Measurements from ENCODE around the gene RELN. TPM values are rescaled to one million over a fixed set of nuclear protein-coding genes. Genes with fewer than 3 reads are reported as not detected.

RELN gene
- total RNA-seq, 1 experiment from 2014 or later = 8.0 TPM

DNA sequence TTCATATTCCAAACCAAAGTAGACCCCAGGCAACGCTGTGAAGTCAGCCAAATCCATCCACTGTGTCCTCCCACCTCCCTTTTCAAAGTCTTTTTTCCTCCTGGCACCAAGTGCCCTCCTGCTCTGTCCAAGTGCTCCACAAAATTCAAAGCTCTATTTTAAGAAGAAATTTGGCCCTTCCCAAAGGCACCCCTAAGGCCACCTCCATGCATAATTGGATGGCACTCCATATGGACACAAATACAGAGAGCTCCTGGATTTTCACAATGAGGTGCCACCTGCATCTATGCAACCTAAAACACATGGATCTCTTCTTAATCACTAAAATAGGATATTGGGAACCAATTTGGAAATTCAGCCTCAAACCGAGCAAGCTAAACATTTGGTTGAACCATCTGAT lies 121.6 kb downstream of the RELN start:
- ATAC-seq (no peak), DNase-seq (no peak)
- no peak overlapping the region for H3K4me3 ChIP-seq (ENCODE audit: low read length)
- H4K20me1 ChIP-seq (ENCODE audit: low read length) = no peaks in the 10 kb centered on the region
- TF ChIP-seq, protein P1, sequence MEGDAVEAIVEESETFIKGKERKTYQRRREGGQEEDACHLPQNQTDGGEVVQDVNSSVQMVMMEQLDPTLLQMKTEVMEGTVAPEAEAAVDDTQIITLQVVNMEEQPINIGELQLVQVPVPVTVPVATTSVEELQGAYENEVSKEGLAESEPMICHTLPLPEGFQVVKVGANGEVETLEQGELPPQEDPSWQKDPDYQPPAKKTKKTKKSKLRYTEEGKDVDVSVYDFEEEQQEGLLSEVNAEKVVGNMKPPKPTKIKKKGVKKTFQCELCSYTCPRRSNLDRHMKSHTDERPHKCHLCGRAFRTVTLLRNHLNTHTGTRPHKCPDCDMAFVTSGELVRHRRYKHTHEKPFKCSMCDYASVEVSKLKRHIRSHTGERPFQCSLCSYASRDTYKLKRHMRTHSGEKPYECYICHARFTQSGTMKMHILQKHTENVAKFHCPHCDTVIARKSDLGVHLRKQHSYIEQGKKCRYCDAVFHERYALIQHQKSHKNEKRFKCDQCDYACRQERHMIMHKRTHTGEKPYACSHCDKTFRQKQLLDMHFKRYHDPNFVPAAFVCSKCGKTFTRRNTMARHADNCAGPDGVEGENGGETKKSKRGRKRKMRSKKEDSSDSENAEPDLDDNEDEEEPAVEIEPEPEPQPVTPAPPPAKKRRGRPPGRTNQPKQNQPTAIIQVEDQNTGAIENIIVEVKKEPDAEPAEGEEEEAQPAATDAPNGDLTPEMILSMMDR (conservative IDR thresholded peaks at IDR 0.05; ENCODE audit: low read depth, low read length) = no peak
- TF ChIP-seq EZH2 (IDR thresholded peaks at IDR 0.05; ENCODE audit: low read length, unreplicated experiment) (no peak), EZH2phosphoT487 (IDR thresholded peaks at IDR 0.05; ENCODE audit: borderline replicate concordance, low read length) (no peak)
- H3K9ac ChIP-seq (ENCODE audit: low read length) = no peak overlapping the region
- H3K79me2 ChIP-seq (ENCODE audit: low read length) = no peaks in the 10 kb centered on the region
- ChIA-PET POLR2A (ENCODE audit: unreplicated experiment) (interaction anchor here (0.6 kb wide), 1 partner anchor 355 kb away, joined by 4 read pairs; no protein-coding TSS in a partner anchor), CTCF (no interaction called here)
- H3F3A ChIP-seq (ENCODE audit: low read length, unreplicated experiment) = no peaks in the 10 kb centered on the region
- H3K9me2 ChIP-seq (replicated peaks; ENCODE audit: low read length) = no peaks in the 10 kb centered on the region
- H3K9me3 ChIP-seq (ENCODE audit: low read length) = no peaks in the 10 kb centered on the region
- no peak overlapping the region for H2AFZ ChIP-seq (ENCODE audit: low read length)
- H3K4me2 ChIP-seq (ENCODE audit: low read length) = no peak overlapping the region
- BruUV-seq (replicated peaks) = no TSS peak
- H3K27me3 ChIP-seq (ENCODE audit: low read length) = peaks cover 22% of the 10 kb centered on the region; the same call in 1 of the 2 replicates
- H3K36me3 ChIP-seq (ENCODE audit: low read depth, low read length) = no peaks in the 10 kb centered on the region
- no peaks in the 10 kb centered on the region for H3K4me1 ChIP-seq (ENCODE audit: insufficient read depth, low read length)
- intact Hi-C loops (cut with micrococcal nuclease) = loop anchor here (10.0 kb wide), 1 partner anchor 117 kb away; the partner anchor contains the start of gene RELN
- no peak overlapping the region for H3K27ac ChIP-seq (ENCODE audit: low read length)

DNA sequence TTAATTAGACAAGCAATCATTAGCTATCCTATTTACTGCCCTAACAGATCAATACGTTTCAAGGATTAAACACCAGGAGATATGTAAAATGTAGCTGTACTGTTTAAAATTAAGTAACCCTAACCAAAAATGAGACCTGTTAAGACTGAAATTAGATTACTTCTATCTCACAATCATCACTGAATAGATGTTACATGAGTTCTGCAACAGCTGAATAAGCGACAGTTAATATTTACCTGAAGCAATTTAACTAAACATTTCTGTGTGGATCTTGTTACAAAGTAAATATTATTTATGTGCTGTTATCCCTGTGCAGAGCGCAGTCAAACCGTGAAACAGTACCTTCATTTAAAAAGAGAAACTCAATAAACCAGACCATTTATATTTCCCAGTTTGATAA lies 122.5 kb downstream of the RELN start:
- no peaks in the 10 kb centered on the region for H3K36me3 ChIP-seq (ENCODE audit: low read depth, low read length)
- no peak overlapping the region for H2AFZ ChIP-seq (ENCODE audit: low read length)
- H3K4me3 ChIP-seq (ENCODE audit: low read length) = no peak overlapping the region
- CTCF ChIA-PET = no interaction called here
- intact Hi-C loops (cut with micrococcal nuclease) = loop anchor here (10.0 kb wide), 1 partner anchor 118 kb away; the partner anchor contains the start of gene RELN
- DNase-seq (peak; percentile 7), ATAC-seq (peak; percentile 81)
- no peaks in the 10 kb centered on the region for H3K9me3 ChIP-seq (ENCODE audit: low read length)
- no peaks in the 10 kb centered on the region for H4K20me1 ChIP-seq (ENCODE audit: low read length)
- 0 out of 2 replicates have a peak overlapping the region, but pooled peaks have one; percentile 10 for H3K4me2 ChIP-seq (ENCODE audit: low read length)
- no peak overlapping the region for H3K27ac ChIP-seq (ENCODE audit: low read length)
- no peak for TF ChIP-seq EZH2phosphoT487 (IDR thresholded peaks at IDR 0.05; ENCODE audit: borderline replicate concordance, low read length)
- TF ChIP-seq, protein P1 (conservative IDR thresholded peaks at IDR 0.05; ENCODE audit: low read depth, low read length) = no peak
- TF ChIP-seq EZH2 (IDR thresholded peaks at IDR 0.05; ENCODE audit: low read length, unreplicated experiment) = no peak
- no peaks in the 10 kb centered on the region for H3K79me2 ChIP-seq (ENCODE audit: low read length)
- POLR2A ChIA-PET (ENCODE audit: unreplicated experiment) = interaction anchor here (0.6 kb wide), 1 partner anchor 63 kb away, joined by 3 read pairs; no protein-coding TSS in a partner anchor
- H3K9ac ChIP-seq (ENCODE audit: low read length) = no peak overlapping the region
- no peaks in the 10 kb centered on the region for H3F3A ChIP-seq (ENCODE audit: low read length, unreplicated experiment)
- H3K27me3 ChIP-seq (ENCODE audit: low read length) = peaks cover 22% of the 10 kb centered on the region; the same call in 1 of the 2 replicates
- H3K4me1 ChIP-seq (ENCODE audit: insufficient read depth, low read length) = no peaks in the 10 kb centered on the region
- no peaks in the 10 kb centered on the region for H3K9me2 ChIP-seq (replicated peaks; ENCODE audit: low read length)
- BruUV-seq (replicated peaks) = no TSS peak

DNA sequence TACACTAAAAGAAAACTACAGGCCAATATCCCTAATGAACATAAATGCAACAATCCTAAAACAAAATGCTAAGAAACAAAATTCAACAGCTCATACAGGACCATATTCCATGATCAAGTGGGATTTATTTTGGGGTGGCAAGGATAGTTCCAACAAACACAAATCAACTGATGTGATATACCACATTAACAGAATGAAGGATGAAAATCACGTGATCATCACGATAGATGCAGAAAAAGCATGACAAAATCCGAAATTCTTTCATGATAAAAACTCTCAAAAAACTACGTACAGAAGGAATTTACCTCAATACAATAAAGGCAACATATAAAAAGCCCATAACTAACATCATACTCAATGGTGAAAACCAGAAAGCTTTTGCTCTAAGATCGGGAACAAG lies 124.0 kb downstream of the RELN start:
- Histone ChIP-seq H3K9ac (ENCODE audit: low read length) (no peak overlapping the region), H4K20me1 (ENCODE audit: low read length) (no peaks in the 10 kb centered on the region), H2AFZ (ENCODE audit: low read length) (no peak overlapping the region), H3F3A (ENCODE audit: low read length, unreplicated experiment) (no peaks in the 10 kb centered on the region), H3K36me3 (ENCODE audit: low read depth, low read length) (no peaks in the 10 kb centered on the region), H3K9me2 (replicated peaks; ENCODE audit: low read length) (no peaks in the 10 kb centered on the region), H3K4me2 (ENCODE audit: low read length) (no peak overlapping the region), H3K9me3 (ENCODE audit: low read length) (no peaks in the 10 kb centered on the region), H3K4me1 (ENCODE audit: insufficient read depth, low read length) (no peaks in the 10 kb centered on the region), H3K4me3 (ENCODE audit: low read length) (no peak overlapping the region), H3K27me3 (ENCODE audit: low read length) (peaks cover 18% of the 10 kb centered on the region; the same call in 1 of the 2 replicates), H3K79me2 (ENCODE audit: low read length) (no peaks in the 10 kb centered on the region), H3K27ac (ENCODE audit: low read length) (no peak overlapping the region)
- intact Hi-C loops (cut with micrococcal nuclease) = loop anchor here (1.0 to 10.0 kb wide), 2 partner anchors 47 to 119 kb away; partner anchors contain the start of gene RELN
- DNase-seq (no peak), ATAC-seq (no peak)
- no peak for TF ChIP-seq EZH2 (IDR thresholded peaks at IDR 0.05; ENCODE audit: low read length, unreplicated experiment)
- no peak for TF ChIP-seq EZH2phosphoT487 (IDR thresholded peaks at IDR 0.05; ENCODE audit: borderline replicate concordance, low read length)
- TF ChIP-seq, protein P1 (conservative IDR thresholded peaks at IDR 0.05; ENCODE audit: low read depth, low read length) = no peak
- ChIA-PET CTCF (interaction anchor here (0.6 kb wide), 1 partner anchor 148 kb away, joined by 8 read pairs; no protein-coding TSS in a partner anchor), POLR2A (ENCODE audit: unreplicated experiment) (no interaction called here)
- BruUV-seq (replicated peaks) = no TSS peak
